ENCODE measurements around the gene ARCN1.
"Not testable (repeated sequence)": the region's sequence is repeated elsewhere in the genome, so short reads cannot be mapped to it uniquely, and the experiment has no call there.

The ARCN1 gene

GRCh38 chr11:118544647-118545010 lies 27.6 kb upstream of the ARCN1 start:
- no peak for DNase-seq

- DNase-seq, result no peak
Observed at GRCh38 chr11:118545533-118545932, 26.7 kb upstream of the ARCN1 start.

GRCh38 chr11:118547132-118547531 lies 25.1 kb upstream of the ARCN1 start:
- DNase-seq, result no peak

- DNase-seq, result no peak
Observed at GRCh38 chr11:118552341-118552740, 19.9 kb upstream of the ARCN1 start.

GRCh38 chr11:118560806-118561205 lies 11.4 kb upstream of the ARCN1 start:
- no peak for DNase-seq

- no peak for DNase-seq
Observed at GRCh38 chr11:118565051-118565450, 7.2 kb upstream of the ARCN1 start.

GRCh38 chr11:118569670-118570069 lies 2.5 kb upstream of the ARCN1 start:
- DNase-seq, result no peak

- DNase-seq, result no peak
Observed at GRCh38 chr11:118570787-118571186, 1.4 kb upstream of the ARCN1 start.

GRCh38 chr11:118571701-118572060 lies 528 bp upstream of the ARCN1 start:
- not testable (repeated sequence) for DNase-seq

GRCh38 chr11:118572981-118573550 lies 857 bp downstream of the ARCN1 start:
- DNase-seq, result no peak

GRCh38 chr11:118574636-118575035 lies 2.4 kb downstream of the ARCN1 start:
- DNase-seq, result no peak

GRCh38 chr11:118577995-118578394 lies 5.8 kb downstream of the ARCN1 start:
- DNase-seq, result not testable (repeated sequence)

GRCh38 chr11:118581057-118581456 lies 8.8 kb downstream of the ARCN1 start:
- DNase-seq, result no peak

- no peak for DNase-seq
Observed at GRCh38 chr11:118587952-118588351, 15.7 kb downstream of the ARCN1 start.

GRCh38 chr11:118592616-118593367 lies 20.6 kb downstream of the ARCN1 start:
- DNase-seq, result no peak

- not testable (repeated sequence) for DNase-seq
Observed at GRCh38 chr11:118594984-118595383, 22.8 kb downstream of the ARCN1 start.

GRCh38 chr11:118596224-118597146 lies 24.3 kb downstream of the ARCN1 start:
- DNase-seq, result no peak

GRCh38 chr11:118597556-118597955 lies 25.3 kb downstream of the ARCN1 start:
- DNase-seq, result no peak

- DNase-seq, result no peak
Observed at GRCh38 chr11:118602331-118602730, 30.1 kb downstream of the ARCN1 start.

- DNase-seq, result not testable (repeated sequence)
Observed at GRCh38 chr11:118603709-118604108, 31.5 kb downstream of the ARCN1 start.

- DNase-seq, result no peak
Observed at GRCh38 chr11:118604566-118604965, 32.4 kb downstream of the ARCN1 start.

GRCh38 chr11:118605116-118605867 lies 33.1 kb downstream of the ARCN1 start:
- DNase-seq, result no peak
